GM23338 (cell line): ENCODE data around the gene FARP1. TPM values are rescaled to one million over a fixed set of nuclear protein-coding genes. Genes with fewer than 3 reads are reported as not detected.

Source experiments
- ATAC-seq: fragments of 200-7000 bp; cut with Tn5 transposase; 3 replicates; pipeline ENCODE4 v1.9.1; 2020
- DNase-seq: peaks from one replicate; pipeline ENCODE4 v3.0.0-alpha.2; 2015; ENCODE audit warnings: low spot score
- H2AFZ ChIP-seq: fragments of 200-600 bp; sonication (generic); 2 replicates; pipeline ENCODE4 v1.8.0; 2016; ENCODE audit warnings: antibody characterized with exemption, mild to moderate bottlenecking, moderate library complexity
- H3F3A ChIP-seq: fragments of 200-600 bp; sonication (generic); replicated peaks from 2 replicates; pipeline ENCODE4 v1.8.0; 2017; ENCODE audit warnings: antibody characterized with exemption, mixed run types, low read depth
- H3K27ac ChIP-seq: fragments of 200-600 bp; sonication (generic); 2 replicates; pipeline ENCODE4 v1.6.1; 2016; ENCODE audit warnings: low read depth
- H3K27me3 ChIP-seq: fragments of 200-600 bp; sonication (generic); 2 replicates; pipeline ENCODE4 v1.8.0; 2016; ENCODE audit warnings: mild to moderate bottlenecking, mixed run types, moderate library complexity; ENCODE audit not compliant: insufficient read depth
- H3K36me3 ChIP-seq: fragments of 200-600 bp; sonication (generic); 2 replicates; pipeline ENCODE4 v1.8.0; 2016; ENCODE audit warnings: mild to moderate bottlenecking; ENCODE audit not compliant: insufficient read depth
- H3K4me1 ChIP-seq: fragments of 200-600 bp; sonication (generic); 2 replicates; pipeline ENCODE4 v1.8.0; 2016; ENCODE audit warnings: mild to moderate bottlenecking, moderate library complexity; ENCODE audit not compliant: insufficient read depth
- H3K4me2 ChIP-seq: fragments of 200-600 bp; sonication (generic); 2 replicates; pipeline ENCODE4 v1.7.1; 2017; ENCODE audit warnings: mixed run types
- H3K4me3 ChIP-seq: fragments of 200-600 bp; sonication (generic); 2 replicates; pipeline ENCODE4 v1.6.1; 2016; ENCODE audit warnings: mixed run types
- H3K79me2 ChIP-seq: fragments of 200-600 bp; sonication (generic); replicated peaks from 2 replicates; pipeline ENCODE4 v1.8.0; 2017; ENCODE audit warnings: mild to moderate bottlenecking; ENCODE audit not compliant: insufficient read depth
- H3K9me2 ChIP-seq: fragments of 200-600 bp; sonication (generic); 2 replicates; pipeline ENCODE4 v1.8.0; 2017; ENCODE audit not compliant: insufficient read depth
- H4K20me1 ChIP-seq: fragments of 200-600 bp; sonication (generic); replicated peaks from 2 replicates; pipeline ENCODE4 v1.8.0; 2017; ENCODE audit warnings: mild to moderate bottlenecking; ENCODE audit not compliant: insufficient read depth
- H3K27ac Mint-ChIP-seq: 2 replicates; pipeline ENCODE4 v1.8.0; 2020; ENCODE audit warnings: inconsistent platforms, mild to moderate bottlenecking, moderate library complexity, mixed read lengths
- H3K27me3 Mint-ChIP-seq: 3 replicates; pipeline ENCODE4 v1.8.0; 2022; ENCODE audit warnings: low read depth, mild to moderate bottlenecking, moderate library complexity, mixed read lengths, inconsistent platforms; ENCODE audit not compliant: insufficient read depth, poor library complexity
- H3K36me3 Mint-ChIP-seq: 3 replicates; pipeline ENCODE4 v1.8.0; 2021; ENCODE audit warnings: low read depth, mild to moderate bottlenecking, inconsistent platforms, moderate library complexity, mixed read lengths
- H3K4me1 Mint-ChIP-seq: 3 replicates; pipeline ENCODE4 v1.8.0; 2020; ENCODE audit warnings: mild to moderate bottlenecking, inconsistent platforms, mixed read lengths
- H3K4me3 Mint-ChIP-seq: 3 replicates; pipeline ENCODE4 v1.8.0; 2021; ENCODE audit warnings: moderate library complexity, mild to moderate bottlenecking, inconsistent platforms, mixed read lengths
- H3K9me3 Mint-ChIP-seq: 3 replicates; pipeline ENCODE4 v1.8.0; 2020; ENCODE audit warnings: moderate library complexity, mild to moderate bottlenecking, inconsistent platforms, mixed read lengths
- CREB1 ChIP-seq: fragments of 250-450 bp; sonication (Bioruptor Pico); IDR thresholded peaks from 2 replicates; pipeline ENCODE4 v1.5.0; 2020; ENCODE audit warnings: low read depth, mild to moderate bottlenecking, moderate library complexity
- CTCF ChIP-seq, 2 experiments: fragments of 200-600 bp in 1 of 2; sonication (generic) in 1 of 2; conservative IDR thresholded peaks; 2 replicates each; pipeline versions ENCODE4 v1.5.1 to v1.6.1; 2016 to 2017; ENCODE audit warnings: antibody characterized with exemption in 2 of 2, low read depth in 2 of 2, mild to moderate bottlenecking in 2 of 2, moderate library complexity in 1 of 2
- EZH2 ChIP-seq: fragments of 200-600 bp; sonication (generic); IDR thresholded peaks from one replicate; pipeline ENCODE4 v1.8.0; 2017; ENCODE audit warnings: antibody characterized with exemption, mild to moderate bottlenecking, low read depth; ENCODE audit not compliant: unreplicated experiment
- JUNB ChIP-seq: IDR thresholded peaks from one replicate; pipeline ENCODE4 v1.6.1; 2016; ENCODE audit warnings: antibody characterized with exemption; ENCODE audit not compliant: unreplicated experiment
- POLR2AphosphoS5 ChIP-seq: IDR thresholded peaks from 2 replicates; pipeline ENCODE4 v1.6.1; 2016; ENCODE audit warnings: antibody characterized with exemption, low read depth
- ZNF114 ChIP-seq: fragments of 250-450 bp; sonication (Bioruptor Pico); IDR thresholded peaks from 2 replicates; pipeline ENCODE4 v1.5.0; 2020; ENCODE audit warnings: mild to moderate bottlenecking, moderate library complexity
- ZNF462 ChIP-seq: fragments of 250-450 bp; sonication (Bioruptor Pico); IDR thresholded peaks from 2 replicates; pipeline ENCODE4 v1.5.0; 2020; ENCODE audit warnings: mild to moderate bottlenecking, moderate library complexity
- polyA plus RNA-seq: library from polyadenylated mRNA; unstranded; fragments of >200 nt; fragmentation: Nextera tagmentation; extraction: Ambion mirVana; gene quantifications from 2 replicates; pipeline ENCODE4 v1.2.1, GENCODE V29; 2016
- total RNA-seq: library from RNA; depleted of rRNA; stranded (reverse); fragments of >200 nt; shearing (Covaris generic); gene quantifications from 2 replicates; pipeline ENCODE4 v1.2.3, GENCODE V29; 2014

The FARP1 gene
- total and polyA plus RNA-seq, 2 experiments from 2014 or later = 53.6 to 82.5 TPM

GRCh38 chr13:98200211-98200878 is 57.5 kb downstream of the FARP1 start:
- ATAC-seq = peak; percentile 84
- peak overlapping the region; percentile 62 for H3K4me3 Mint-ChIP-seq
- H3K9me2 ChIP-seq = no peaks in the 10 kb centered on the region
- H3K79me2 ChIP-seq = peaks cover 77% of the 10 kb centered on the region
- H3K36me3 ChIP-seq = no peaks in the 10 kb centered on the region
- H3K4me2 ChIP-seq = peak overlapping the region; percentile 73
- H3K27ac ChIP-seq = peak overlapping the region; percentile 97
- H3K4me1 Mint-ChIP-seq = peaks cover 47% of the 10 kb centered on the region
- peaks cover 30% of the 10 kb centered on the region for H3K36me3 Mint-ChIP-seq
- no peaks in the 10 kb centered on the region; the same call in 1 of the 2 replicates for H4K20me1 ChIP-seq
- peaks cover 45% of the 10 kb centered on the region for H3K4me1 ChIP-seq
- no peak overlapping the region for H2AFZ ChIP-seq
- peak overlapping the region; percentile 79 for H3K27ac Mint-ChIP-seq
- TF ChIP-seq CTCF (conservative IDR thresholded peaks at IDR 0.05; ENCODE audit: low read depth in 2 of 2) (no peak), POLR2AphosphoS5 (peak; percentile 25; the same call in 1 of the 2 replicates)
- H3K27me3 Mint-ChIP-seq = no peaks in the 10 kb centered on the region
- peaks cover 17% of the 10 kb centered on the region for H3K9me3 Mint-ChIP-seq
- H3F3A ChIP-seq = peaks cover 10% of the 10 kb centered on the region; the same call in 1 of the 2 replicates
- DNase-seq = peak; percentile 82
- no peaks in the 10 kb centered on the region for H3K27me3 ChIP-seq
- peak overlapping the region; percentile 49 for H3K4me3 ChIP-seq

- peak overlapping the region; percentile 62 for H3K4me3 Mint-ChIP-seq
- no peak for TF ChIP-seq JUNB
- peaks cover 41% of the 10 kb centered on the region for H3K4me1 Mint-ChIP-seq
- peak overlapping the region; percentile 66 for H3K27ac Mint-ChIP-seq
- 0 out of 3 replicates have a peak, but pooled peaks have one; percentile 14 for ATAC-seq
- H3K27me3 Mint-ChIP-seq = no peaks in the 10 kb centered on the region
- Histone ChIP-seq H4K20me1 (no peaks in the 10 kb centered on the region; the same call in 1 of the 2 replicates), H3K27ac (peak overlapping the region; percentile 97), H3K9me2 (no peaks in the 10 kb centered on the region), H3K36me3 (no peaks in the 10 kb centered on the region), H2AFZ (no peak overlapping the region), H3K4me2 (peak overlapping the region; percentile 73), H3K79me2 (peaks cover 77% of the 10 kb centered on the region), H3K27me3 (no peaks in the 10 kb centered on the region), H3K4me1 (peaks cover 42% of the 10 kb centered on the region), H3K4me3 (peak overlapping the region; percentile 49), H3F3A (peaks cover 10% of the 10 kb centered on the region; the same call in 1 of the 2 replicates)
- H3K36me3 Mint-ChIP-seq = peaks cover 38% of the 10 kb centered on the region
- peaks cover 25% of the 10 kb centered on the region for H3K9me3 Mint-ChIP-seq
- no peak for DNase-seq
Measured at GRCh38 chr13:98201189-98201588, 58.3 kb downstream of the FARP1 start.

- H3K4me2 ChIP-seq = peak overlapping the region; percentile 73
- H4K20me1 ChIP-seq = peaks cover 2% of the 10 kb centered on the region; the same call in 1 of the 2 replicates
- no peaks in the 10 kb centered on the region for H3K27me3 ChIP-seq
- H3K9me2 ChIP-seq = no peaks in the 10 kb centered on the region
- no peaks in the 10 kb centered on the region for H3K36me3 ChIP-seq
- Mint-ChIP-seq H3K27me3 (no peaks in the 10 kb centered on the region), H3K4me1 (peaks cover 44% of the 10 kb centered on the region), H3K4me3 (peak overlapping the region; percentile 4; the same call in 1 of the 3 replicates), H3K9me3 (peaks cover 28% of the 10 kb centered on the region), H3K27ac (peak overlapping the region; percentile 52; the same call in 1 of the 2 replicates), H3K36me3 (peaks cover 44% of the 10 kb centered on the region)
- peaks cover 10% of the 10 kb centered on the region; the same call in 1 of the 2 replicates for H3F3A ChIP-seq
- DNase-seq (no peak), ATAC-seq (peak; percentile 13; the same call in 2 of the 3 replicates)
- H3K27ac ChIP-seq = peak overlapping the region; percentile 97; the same call in 1 of the 2 replicates
- H3K4me1 ChIP-seq = peaks cover 36% of the 10 kb centered on the region
- H3K4me3 ChIP-seq = peak overlapping the region; percentile 49; the same call in 1 of the 2 replicates
- peaks cover 77% of the 10 kb centered on the region for H3K79me2 ChIP-seq
- no peak overlapping the region for H2AFZ ChIP-seq
- TF ChIP-seq JUNB = no peak
- no peak for TF ChIP-seq ZNF114 (CRISPR knock-in tag)
- TF ChIP-seq POLR2AphosphoS5 = no peak
- TF ChIP-seq CREB1 (CRISPR knock-in tag) = no peak
- no peak for TF ChIP-seq ZNF462 (CRISPR knock-in tag)
- no peak for TF ChIP-seq EZH2
Measured at GRCh38 chr13:98201984-98202383, 59.1 kb downstream of the FARP1 start.
